ENCODE results near the gene CCL4.
"Not testable (repeated sequence)": the region's sequence is repeated elsewhere in the genome, so short reads cannot be mapped to it uniquely, and the experiment has no call there.

Gene CCL4

GRCh38 chr17:36087897-36088572 is 15.6 kb upstream of the CCL4 start:
- not testable (repeated sequence) for DNase-seq (ENCODE audit: low read depth)

GRCh38 chr17:36088670-36089338 is 14.8 kb upstream of the CCL4 start:
- no peak for DNase-seq (ENCODE audit: low read depth)

GRCh38 chr17:36089339-36089865 is 14.2 kb upstream of the CCL4 start:
- DNase-seq (ENCODE audit: low read depth): no peak

GRCh38 chr17:36089888-36090836 is 13.5 kb upstream of the CCL4 start, which contains the start of gene CCL3:
TSS of gene CCL3 (minus strand) at chr17:36090143. CDS start at chr17:36090058, 85 bp downstream.
- no peak for DNase-seq (ENCODE audit: low read depth)

- DNase-seq (ENCODE audit: low read depth): no peak
These were observed 11.4 kb upstream of the CCL4 start for GRCh38 chr17:36092230-36092629.

- DNase-seq (ENCODE audit: low read depth): not testable (repeated sequence)
These were observed 10.9 kb upstream of the CCL4 start for GRCh38 chr17:36092715-36093114.

- DNase-seq (ENCODE audit: low read depth): no peak
These were observed 9.4 kb upstream of the CCL4 start for GRCh38 chr17:36094232-36094631.

- DNase-seq (ENCODE audit: low read depth): no peak
These were observed 8.9 kb upstream of the CCL4 start for GRCh38 chr17:36094746-36095145.

- no peak for DNase-seq (ENCODE audit: low read depth)
These were observed 7.6 kb upstream of the CCL4 start for GRCh38 chr17:36095992-36096391.

GRCh38 chr17:36099004-36099403 is 4.6 kb upstream of the CCL4 start:
- DNase-seq (ENCODE audit: low read depth): not testable (repeated sequence)

GRCh38 chr17:36104246-36104645 is 619 bp downstream of the CCL4 start:
- DNase-seq (ENCODE audit: low read depth): not testable (repeated sequence)

- no peak for DNase-seq (ENCODE audit: low read depth)
These were observed 1.1 kb downstream of the CCL4 start for GRCh38 chr17:36104701-36105181.

GRCh38 chr17:36105781-36106492 is 2.3 kb downstream of the CCL4 start:
- no peak for DNase-seq (ENCODE audit: low read depth)

GRCh38 chr17:36106493-36106835 is 2.8 kb downstream of the CCL4 start:
- DNase-seq (ENCODE audit: low read depth): no peak

GRCh38 chr17:36107660-36108059 is 4.0 kb downstream of the CCL4 start:
- DNase-seq (ENCODE audit: low read depth): no peak

GRCh38 chr17:36108265-36108664 is 4.6 kb downstream of the CCL4 start:
- DNase-seq (ENCODE audit: low read depth): not testable (repeated sequence)

- DNase-seq (ENCODE audit: low read depth): no peak
These were observed 7.5 kb downstream of the CCL4 start for GRCh38 chr17:36111068-36111490.

GRCh38 chr17:36112572-36112971 is 8.9 kb downstream of the CCL4 start:
- DNase-seq (ENCODE audit: low read depth): no peak

GRCh38 chr17:36113131-36113530 is 9.5 kb downstream of the CCL4 start:
- not testable (repeated sequence) for DNase-seq (ENCODE audit: low read depth)

- not testable (repeated sequence) for DNase-seq (ENCODE audit: low read depth)
These were observed 11.5 kb downstream of the CCL4 start for GRCh38 chr17:36114971-36115648.

- DNase-seq (ENCODE audit: low read depth): not testable (repeated sequence)
These were observed 12.0 kb downstream of the CCL4 start for GRCh38 chr17:36115649-36115977.

Measured in fibroblast of gingiva (primary cell).